WTC11 (cell line): ENCODE measurements around the gene ACTN1.

Experiments used
- CTCF ChIP-seq: fragments of 200-600 bp; IDR thresholded peaks from 2 replicates; pipeline ENCODE4 v1.8.0; 2022; ENCODE audit warnings: antibody characterized with exemption
- TF ChIP-seq, protein P1 (sequence below): sonication (generic); formaldehyde crosslinking; IDR thresholded peaks from 2 replicates; pipeline ENCODE4 v1.8.1; 2023; ENCODE audit warnings: mild to moderate bottlenecking, moderate library complexity, missing genetic modification reagents

DNA sequence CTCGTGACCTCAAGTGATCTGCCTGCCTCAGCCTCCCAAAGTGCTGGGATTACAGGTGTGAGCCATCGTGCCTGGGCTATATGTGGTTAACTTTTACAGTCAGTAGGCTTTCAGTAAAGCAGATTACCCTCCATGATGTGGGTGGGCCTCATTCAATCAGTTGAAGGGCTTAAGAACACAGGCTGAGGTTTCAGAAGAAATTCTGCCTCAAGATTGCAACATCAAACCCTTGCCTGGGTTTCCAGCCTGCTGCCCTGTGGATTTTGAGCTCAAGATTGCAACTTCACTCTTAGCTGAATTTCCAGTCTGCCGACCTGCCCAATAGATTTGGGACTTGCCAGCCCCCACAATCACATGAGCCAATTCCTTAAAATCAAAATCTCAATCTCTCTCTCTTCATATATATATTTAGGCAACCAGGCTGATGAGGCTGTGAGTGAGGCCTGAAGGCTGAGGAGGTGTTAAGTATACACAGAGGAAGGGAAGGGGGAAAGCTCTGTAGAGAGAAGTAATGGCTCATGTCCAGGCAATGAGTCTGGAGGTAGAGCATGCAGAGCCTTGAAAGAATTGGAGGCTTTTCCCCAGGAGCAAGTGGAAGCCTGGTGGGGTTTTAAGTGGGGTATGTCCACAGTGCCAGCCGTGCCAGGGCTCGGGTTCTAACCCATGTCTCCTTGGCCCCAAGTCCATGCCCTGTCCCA lies 33.3 kb upstream of the ACTN1 start:
- TF ChIP-seq, protein P1, sequence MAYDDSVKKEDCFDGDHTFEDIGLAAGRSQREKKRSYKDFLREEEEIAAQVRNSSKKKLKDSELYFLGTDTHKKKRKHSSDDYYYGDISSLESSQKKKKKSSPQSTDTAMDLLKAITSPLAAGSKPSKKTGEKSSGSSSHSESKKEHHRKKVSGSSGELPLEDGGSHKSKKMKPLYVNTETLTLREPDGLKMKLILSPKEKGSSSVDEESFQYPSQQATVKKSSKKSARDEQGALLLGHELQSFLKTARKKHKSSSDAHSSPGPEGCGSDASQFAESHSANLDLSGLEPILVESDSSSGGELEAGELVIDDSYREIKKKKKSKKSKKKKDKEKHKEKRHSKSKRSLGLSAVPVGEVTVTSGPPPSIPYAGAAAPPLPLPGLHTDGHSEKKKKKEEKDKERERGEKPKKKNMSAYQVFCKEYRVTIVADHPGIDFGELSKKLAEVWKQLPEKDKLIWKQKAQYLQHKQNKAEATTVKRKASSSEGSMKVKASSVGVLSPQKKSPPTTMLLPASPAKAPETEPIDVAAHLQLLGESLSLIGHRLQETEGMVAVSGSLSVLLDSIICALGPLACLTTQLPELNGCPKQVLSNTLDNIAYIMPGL (CRISPR knock-in tag), result no peak
- TF ChIP-seq CTCF, result no peak
